ENCODE results near the gene UBAC1.

DNA sequence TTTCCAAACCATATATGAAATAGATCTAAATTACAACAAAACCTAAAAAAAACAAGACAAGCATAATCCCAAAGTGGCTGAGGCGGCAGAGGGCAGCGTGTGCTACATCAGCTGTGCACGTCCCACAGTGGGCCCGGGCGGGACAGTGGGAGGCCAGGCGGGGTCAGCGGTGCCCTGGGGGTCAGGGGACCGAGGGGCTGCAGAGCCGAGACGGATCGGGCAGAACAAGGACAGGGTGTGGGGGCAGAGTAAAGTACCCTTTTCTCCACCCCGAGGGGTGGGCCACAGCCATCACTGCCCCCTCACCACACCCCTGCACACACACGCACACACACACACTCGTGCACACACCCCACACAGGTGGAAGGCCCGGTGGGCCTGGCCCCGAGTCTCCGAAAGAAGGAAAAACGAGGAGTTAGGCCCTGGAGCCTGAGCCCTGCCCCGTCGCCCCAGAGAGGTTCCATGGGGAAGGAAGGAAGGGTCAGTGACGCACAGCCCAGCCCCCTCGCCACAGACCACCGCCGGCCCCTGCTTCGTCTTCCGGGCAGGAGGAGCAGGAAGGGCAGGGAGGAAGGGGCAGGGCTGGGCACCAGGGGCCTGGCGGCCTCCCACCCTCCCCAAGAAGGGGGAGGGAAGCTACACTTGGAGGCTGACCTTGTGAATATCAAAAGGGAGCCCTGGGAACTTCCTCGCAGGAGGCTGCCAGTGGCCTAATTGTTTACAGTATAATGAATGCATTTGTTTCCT, 49.6 kb upstream of the UBAC1 start:
- TF ChIP-seq, protein P1, sequence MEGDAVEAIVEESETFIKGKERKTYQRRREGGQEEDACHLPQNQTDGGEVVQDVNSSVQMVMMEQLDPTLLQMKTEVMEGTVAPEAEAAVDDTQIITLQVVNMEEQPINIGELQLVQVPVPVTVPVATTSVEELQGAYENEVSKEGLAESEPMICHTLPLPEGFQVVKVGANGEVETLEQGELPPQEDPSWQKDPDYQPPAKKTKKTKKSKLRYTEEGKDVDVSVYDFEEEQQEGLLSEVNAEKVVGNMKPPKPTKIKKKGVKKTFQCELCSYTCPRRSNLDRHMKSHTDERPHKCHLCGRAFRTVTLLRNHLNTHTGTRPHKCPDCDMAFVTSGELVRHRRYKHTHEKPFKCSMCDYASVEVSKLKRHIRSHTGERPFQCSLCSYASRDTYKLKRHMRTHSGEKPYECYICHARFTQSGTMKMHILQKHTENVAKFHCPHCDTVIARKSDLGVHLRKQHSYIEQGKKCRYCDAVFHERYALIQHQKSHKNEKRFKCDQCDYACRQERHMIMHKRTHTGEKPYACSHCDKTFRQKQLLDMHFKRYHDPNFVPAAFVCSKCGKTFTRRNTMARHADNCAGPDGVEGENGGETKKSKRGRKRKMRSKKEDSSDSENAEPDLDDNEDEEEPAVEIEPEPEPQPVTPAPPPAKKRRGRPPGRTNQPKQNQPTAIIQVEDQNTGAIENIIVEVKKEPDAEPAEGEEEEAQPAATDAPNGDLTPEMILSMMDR (IDR thresholded peaks at IDR 0.05; ENCODE audit: insufficient read depth, low read length) = no peak
- TF ChIP-seq, protein P2, sequence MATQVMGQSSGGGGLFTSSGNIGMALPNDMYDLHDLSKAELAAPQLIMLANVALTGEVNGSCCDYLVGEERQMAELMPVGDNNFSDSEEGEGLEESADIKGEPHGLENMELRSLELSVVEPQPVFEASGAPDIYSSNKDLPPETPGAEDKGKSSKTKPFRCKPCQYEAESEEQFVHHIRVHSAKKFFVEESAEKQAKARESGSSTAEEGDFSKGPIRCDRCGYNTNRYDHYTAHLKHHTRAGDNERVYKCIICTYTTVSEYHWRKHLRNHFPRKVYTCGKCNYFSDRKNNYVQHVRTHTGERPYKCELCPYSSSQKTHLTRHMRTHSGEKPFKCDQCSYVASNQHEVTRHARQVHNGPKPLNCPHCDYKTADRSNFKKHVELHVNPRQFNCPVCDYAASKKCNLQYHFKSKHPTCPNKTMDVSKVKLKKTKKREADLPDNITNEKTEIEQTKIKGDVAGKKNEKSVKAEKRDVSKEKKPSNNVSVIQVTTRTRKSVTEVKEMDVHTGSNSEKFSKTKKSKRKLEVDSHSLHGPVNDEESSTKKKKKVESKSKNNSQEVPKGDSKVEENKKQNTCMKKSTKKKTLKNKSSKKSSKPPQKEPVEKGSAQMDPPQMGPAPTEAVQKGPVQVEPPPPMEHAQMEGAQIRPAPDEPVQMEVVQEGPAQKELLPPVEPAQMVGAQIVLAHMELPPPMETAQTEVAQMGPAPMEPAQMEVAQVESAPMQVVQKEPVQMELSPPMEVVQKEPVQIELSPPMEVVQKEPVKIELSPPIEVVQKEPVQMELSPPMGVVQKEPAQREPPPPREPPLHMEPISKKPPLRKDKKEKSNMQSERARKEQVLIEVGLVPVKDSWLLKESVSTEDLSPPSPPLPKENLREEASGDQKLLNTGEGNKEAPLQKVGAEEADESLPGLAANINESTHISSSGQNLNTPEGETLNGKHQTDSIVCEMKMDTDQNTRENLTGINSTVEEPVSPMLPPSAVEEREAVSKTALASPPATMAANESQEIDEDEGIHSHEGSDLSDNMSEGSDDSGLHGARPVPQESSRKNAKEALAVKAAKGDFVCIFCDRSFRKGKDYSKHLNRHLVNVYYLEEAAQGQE (IDR thresholded peaks at IDR 0.05; ENCODE audit: insufficient replicate concordance, low read depth) = no peak

All from HL-60 (cell line).